Activated B cell treated with CpG ODN at 0.5 μM for 24 hours (primary cell): Measurements from ENCODE around the gene DLG2. TPM values are rescaled to one million over a fixed set of nuclear protein-coding genes. Genes with fewer than 3 reads are reported as not detected.

Source experiments
- ATAC-seq: fragments of 200-7000 bp; cut with Tn5 transposase; one replicate; pipeline ENCODE4 v1.10.0; 2021; ENCODE audit warnings: low read depth, mild to moderate bottlenecking, moderate library complexity
- CTCF ChIA-PET: fragments of 350-600 bp; sonication (Branson Sonifier 250); formaldehyde crosslinking; loops from one replicate; lab custom pipeline; 2021; ENCODE audit warnings: antibody characterized with exemption; lab: Charles Lee
- POLR2A ChIA-PET: fragments of 350-600 bp; sonication (Branson Sonifier 250); formaldehyde crosslinking; loops from one replicate; lab custom pipeline; 2021; ENCODE audit warnings: antibody characterized with exemption; lab: Charles Lee
- DNase-seq: peaks from one replicate; pipeline ENCODE4 v3.0.0; 2022
- H3K27ac Mint-ChIP-seq: one replicate; pipeline ENCODE4 v1.8.0; 2020; ENCODE audit warnings: mixed read lengths
- H3K27me3 Mint-ChIP-seq: one replicate; pipeline ENCODE4 v1.8.0; 2021; ENCODE audit warnings: mixed read lengths
- H3K36me3 Mint-ChIP-seq: one replicate; pipeline ENCODE4 v1.8.0; 2021; ENCODE audit warnings: low read depth, mixed read lengths
- H3K4me1 Mint-ChIP-seq: one replicate; pipeline ENCODE4 v1.8.0; 2021; ENCODE audit warnings: mixed read lengths
- H3K4me3 Mint-ChIP-seq: one replicate; pipeline ENCODE4 v1.8.0; 2020; ENCODE audit warnings: mild to moderate bottlenecking, mixed read lengths
- H3K9me3 Mint-ChIP-seq: one replicate; pipeline ENCODE4 v1.8.0; 2020; ENCODE audit warnings: mixed read lengths
- intact Hi-C: fragments of 100-400 bp; cut with micrococcal nuclease; formaldehyde crosslinking; loops from one replicate; pipeline ENCODE4 v1.15.1; 2024
- total RNA-seq: library from RNA; stranded (reverse); gene quantifications from 2 replicates; pipeline ENCODE4 v1.2.3, GENCODE V29; 2022
- TF ChIP-seq, protein P1 (sequence below): fragments of 200-600 bp; IDR thresholded peaks from one replicate; pipeline ENCODE4 v1.8.0; 2022; ENCODE audit warnings: antibody characterized with exemption, mild to moderate bottlenecking

The DLG2 gene
- total RNA-seq, 1 donor from 2014 or later, result 2.7 TPM

DNA sequence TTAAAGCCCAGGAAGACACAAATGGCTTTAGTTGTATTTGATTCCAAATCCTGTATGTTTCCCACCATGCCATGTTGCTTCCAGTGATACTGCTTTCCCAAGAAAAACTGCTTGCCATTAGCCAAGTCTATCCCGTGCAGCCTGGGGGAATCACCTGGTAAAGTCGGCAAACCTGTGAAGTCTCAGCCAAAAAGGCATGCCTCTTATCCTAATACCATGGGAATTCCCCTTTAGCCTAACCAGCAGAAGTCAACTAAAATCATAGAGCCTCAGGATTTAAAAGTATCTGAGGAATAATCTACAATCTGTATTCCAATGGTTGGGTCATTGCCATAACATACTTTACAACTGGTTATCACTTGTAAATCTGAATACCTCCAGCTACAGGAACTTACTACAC, 869.4 kb downstream of the DLG2 start:
- no peaks in the 10 kb centered on the region for H3K36me3 Mint-ChIP-seq
- ChIA-PET POLR2A (no interaction called here), CTCF (no interaction called here)
- H3K4me3 Mint-ChIP-seq, result no peak overlapping the region
- no peaks in the 10 kb centered on the region for H3K27me3 Mint-ChIP-seq
- ATAC-seq (no peak), DNase-seq (no peak)
- intact Hi-C loops, result no loop called here
- no peaks in the 10 kb centered on the region for H3K4me1 Mint-ChIP-seq
- no peaks in the 10 kb centered on the region for H3K9me3 Mint-ChIP-seq
- TF ChIP-seq, protein P1, sequence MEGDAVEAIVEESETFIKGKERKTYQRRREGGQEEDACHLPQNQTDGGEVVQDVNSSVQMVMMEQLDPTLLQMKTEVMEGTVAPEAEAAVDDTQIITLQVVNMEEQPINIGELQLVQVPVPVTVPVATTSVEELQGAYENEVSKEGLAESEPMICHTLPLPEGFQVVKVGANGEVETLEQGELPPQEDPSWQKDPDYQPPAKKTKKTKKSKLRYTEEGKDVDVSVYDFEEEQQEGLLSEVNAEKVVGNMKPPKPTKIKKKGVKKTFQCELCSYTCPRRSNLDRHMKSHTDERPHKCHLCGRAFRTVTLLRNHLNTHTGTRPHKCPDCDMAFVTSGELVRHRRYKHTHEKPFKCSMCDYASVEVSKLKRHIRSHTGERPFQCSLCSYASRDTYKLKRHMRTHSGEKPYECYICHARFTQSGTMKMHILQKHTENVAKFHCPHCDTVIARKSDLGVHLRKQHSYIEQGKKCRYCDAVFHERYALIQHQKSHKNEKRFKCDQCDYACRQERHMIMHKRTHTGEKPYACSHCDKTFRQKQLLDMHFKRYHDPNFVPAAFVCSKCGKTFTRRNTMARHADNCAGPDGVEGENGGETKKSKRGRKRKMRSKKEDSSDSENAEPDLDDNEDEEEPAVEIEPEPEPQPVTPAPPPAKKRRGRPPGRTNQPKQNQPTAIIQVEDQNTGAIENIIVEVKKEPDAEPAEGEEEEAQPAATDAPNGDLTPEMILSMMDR, result no peak
- H3K27ac Mint-ChIP-seq, result no peak overlapping the region

DNA sequence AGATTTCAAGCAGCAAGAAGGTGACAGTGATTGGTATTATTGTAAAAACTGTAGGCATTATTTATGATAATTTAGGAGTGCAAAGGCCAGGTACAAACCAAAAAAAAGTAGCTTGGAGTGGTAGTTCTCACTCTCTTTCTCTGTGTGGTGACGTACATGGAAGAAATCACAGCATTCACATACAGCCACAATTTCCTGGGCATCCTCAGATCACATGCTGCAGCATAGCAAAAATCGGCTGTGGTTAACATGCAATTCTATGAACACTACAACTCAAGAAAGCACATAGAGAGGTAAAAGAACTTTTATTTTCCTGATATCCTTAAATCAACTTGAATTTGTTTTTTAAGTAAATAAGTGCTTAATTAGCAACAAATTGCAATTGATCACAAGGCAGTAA, 875.8 kb downstream of the DLG2 start:
- ChIA-PET CTCF (no interaction called here), POLR2A (no interaction called here)
- TF ChIP-seq, protein P1, result no peak
- H3K4me3 Mint-ChIP-seq, result no peak overlapping the region
- no peak for DNase-seq
- no peak overlapping the region for H3K27ac Mint-ChIP-seq
- H3K9me3 Mint-ChIP-seq, result no peaks in the 10 kb centered on the region
- no peaks in the 10 kb centered on the region for H3K27me3 Mint-ChIP-seq
- intact Hi-C loops, result no loop called here
- no peak for ATAC-seq
- peaks cover 3% of the 10 kb centered on the region for H3K4me1 Mint-ChIP-seq
- no peaks in the 10 kb centered on the region for H3K36me3 Mint-ChIP-seq

DNA sequence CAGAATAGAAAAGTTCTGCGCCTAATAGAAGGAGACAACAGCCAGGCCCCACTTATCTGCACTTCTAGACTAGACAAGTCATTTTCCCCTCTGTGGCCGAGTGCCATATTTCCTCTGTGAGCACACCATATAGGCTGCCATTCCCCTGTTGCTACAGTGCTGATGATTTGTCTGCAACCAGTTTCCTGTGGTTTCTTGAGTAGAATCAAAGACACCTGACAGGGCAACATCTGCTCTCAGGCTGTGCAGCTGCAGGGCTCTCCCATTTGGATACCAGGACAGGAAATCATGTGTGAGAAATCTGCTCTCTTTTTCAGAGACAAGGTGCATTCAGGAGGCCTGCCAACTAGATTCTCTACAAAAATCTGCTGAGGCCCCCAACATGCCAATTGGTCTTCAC, 879.3 kb downstream of the DLG2 start:
- Mint-ChIP-seq H3K27me3 (no peaks in the 10 kb centered on the region), H3K4me3 (no peak overlapping the region), H3K36me3 (no peaks in the 10 kb centered on the region), H3K9me3 (no peaks in the 10 kb centered on the region), H3K4me1 (peaks cover 3% of the 10 kb centered on the region), H3K27ac (no peak overlapping the region)
- ChIA-PET CTCF (no interaction called here), POLR2A (no interaction called here)
- intact Hi-C loops, result no loop called here
- TF ChIP-seq, protein P1, result no peak
- DNase-seq (no peak), ATAC-seq (no peak)

DNA sequence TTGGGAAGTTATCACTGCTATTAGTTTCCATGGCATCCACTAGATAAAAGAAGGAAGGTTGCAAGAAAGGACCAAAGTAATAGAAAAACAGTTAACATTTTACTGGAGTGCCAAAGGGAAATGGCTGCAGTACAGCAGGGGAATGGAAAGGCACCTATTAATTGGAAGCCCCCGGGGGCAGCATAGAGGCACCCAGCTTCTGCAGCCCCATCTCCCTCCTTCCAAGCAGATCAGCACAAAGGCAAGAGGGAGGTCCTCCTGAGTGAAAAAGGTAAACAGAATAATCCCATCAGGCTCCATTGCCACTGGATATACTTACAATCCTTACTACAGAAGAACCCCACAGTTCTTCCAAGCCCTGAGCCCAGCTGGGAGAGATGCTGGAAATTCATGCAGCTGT, 887.1 kb downstream of the DLG2 start:
- Mint-ChIP-seq H3K27ac (no peak overlapping the region), H3K27me3 (peaks cover 6% of the 10 kb centered on the region), H3K9me3 (peaks cover 13% of the 10 kb centered on the region), H3K4me1 (no peaks in the 10 kb centered on the region), H3K4me3 (no peak overlapping the region), H3K36me3 (no peaks in the 10 kb centered on the region)
- ChIA-PET CTCF (no interaction called here), POLR2A (no interaction called here)
- ATAC-seq (no peak), DNase-seq (no peak)
- intact Hi-C loops, result no loop called here
- TF ChIP-seq, protein P1, result no peak

DNA sequence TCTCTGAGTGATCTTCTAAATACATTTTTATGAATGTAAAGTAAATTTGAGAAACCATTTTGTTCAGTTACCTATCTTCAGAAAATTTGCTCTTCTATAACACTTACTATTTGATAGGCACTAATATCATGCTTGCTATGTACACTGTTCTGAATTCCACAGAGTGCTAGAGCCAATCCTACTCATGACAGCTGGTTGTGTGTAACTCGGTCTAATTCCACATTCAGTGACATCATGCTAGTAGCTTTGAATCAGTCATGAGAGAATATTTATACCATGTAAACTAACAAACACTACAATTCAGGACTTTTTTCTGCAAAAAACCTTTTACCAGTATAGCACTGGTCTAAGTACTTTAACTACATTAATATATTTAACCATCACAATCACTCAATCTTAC, 902.9 kb downstream of the DLG2 start:
- CTCF ChIA-PET, result no interaction called here
- peaks cover 12% of the 10 kb centered on the region for H3K27me3 Mint-ChIP-seq
- no peak overlapping the region for H3K4me3 Mint-ChIP-seq
- H3K4me1 Mint-ChIP-seq, result peaks cover 15% of the 10 kb centered on the region
- H3K9me3 Mint-ChIP-seq, result peaks cover 3% of the 10 kb centered on the region
- TF ChIP-seq, protein P1, result no peak
- no peak for ATAC-seq
- POLR2A ChIA-PET, result interaction anchor here (0.6 kb wide), 1 partner anchor 82 kb away, joined by 3 read pairs; no protein-coding TSS in a partner anchor
- H3K27ac Mint-ChIP-seq, result no peak overlapping the region
- intact Hi-C loops, result no loop called here
- H3K36me3 Mint-ChIP-seq, result no peaks in the 10 kb centered on the region
- DNase-seq, result no peak
